Femur (tissue), 1 donor: ENCODE measurements around the gene SF3B1.
A peak's percentile ranks its signal among the peaks of the same experiment; 100 is the strongest.
"Not testable (repeated sequence)": the region's sequence is repeated elsewhere in the genome, so short reads cannot be mapped to it uniquely, and the experiment has no call there.

Experiments
- DNase-seq: peaks from one replicate; pipeline ENCODE4 v3.0.0-alpha.2; 2017

The SF3B1 gene

GRCh38 chr2:197379308-197379917 is 55.4 kb downstream of the SF3B1 start:
- DNase-seq = not testable (repeated sequence)

- peak; percentile 47 for DNase-seq
These were observed 56.1 kb downstream of the SF3B1 start for GRCh38 chr2:197378494-197379307.

DNA sequence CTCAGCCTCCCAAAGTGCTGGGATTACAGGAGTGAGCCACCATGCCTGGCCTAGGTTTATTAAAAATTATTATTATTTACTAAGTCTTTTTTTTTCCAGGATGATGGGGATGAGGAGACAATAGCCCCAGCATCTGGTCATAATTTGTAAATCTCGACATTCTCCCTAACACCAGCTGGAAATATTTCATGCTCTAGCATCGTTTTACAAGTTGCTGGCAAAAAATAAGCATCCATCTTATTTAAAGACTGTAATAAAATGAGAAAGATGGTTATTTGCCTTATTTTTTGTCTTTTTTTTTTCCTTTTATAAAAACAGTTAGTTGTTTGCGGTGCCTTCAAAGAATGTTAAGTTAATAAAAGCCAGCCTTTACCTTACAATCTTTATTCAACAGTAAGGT is 56.7 kb downstream of the SF3B1 start:
- DNase-seq = no peak

DNA sequence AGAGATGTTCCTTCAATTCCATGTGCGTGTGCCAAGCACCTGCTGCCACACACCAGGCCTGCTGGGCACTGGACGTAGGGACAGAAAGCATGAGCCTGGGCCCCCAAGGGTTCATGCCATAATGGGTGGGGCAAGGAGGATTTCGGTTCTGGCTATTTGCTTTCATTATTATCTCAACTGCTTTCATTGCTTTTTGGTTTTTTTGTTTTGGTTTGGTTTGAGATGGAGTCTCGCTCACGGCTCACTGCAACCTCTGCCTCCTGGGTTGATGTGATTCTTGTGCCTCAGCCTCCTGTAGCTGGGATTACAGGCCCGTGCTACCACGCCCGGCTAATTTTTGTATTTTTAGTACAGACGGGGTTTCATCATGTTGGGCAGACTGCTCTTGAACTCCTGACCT is 57.2 kb downstream of the SF3B1 start:
- DNase-seq = no peak

DNA sequence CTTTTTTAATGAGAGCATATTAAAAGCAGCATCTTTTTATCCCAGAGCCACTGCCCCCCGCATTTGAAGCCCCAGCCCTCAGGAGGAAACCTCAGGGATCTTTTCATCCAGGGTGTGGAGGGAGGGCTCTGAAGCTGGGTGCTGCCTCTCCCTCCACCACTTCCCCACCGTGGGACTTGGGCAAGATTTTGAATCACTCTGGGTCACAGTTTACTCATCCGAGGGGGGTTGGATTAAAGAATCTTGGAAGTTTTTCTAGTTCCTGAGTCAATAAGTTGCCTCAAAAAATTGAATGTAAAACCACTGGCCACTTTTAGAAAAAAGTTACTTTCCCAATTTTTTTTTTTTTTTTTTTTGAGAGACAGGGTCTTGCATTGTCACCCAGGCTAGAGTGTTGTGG is 62.2 kb downstream of the SF3B1 start:
- no peak for DNase-seq

DNA sequence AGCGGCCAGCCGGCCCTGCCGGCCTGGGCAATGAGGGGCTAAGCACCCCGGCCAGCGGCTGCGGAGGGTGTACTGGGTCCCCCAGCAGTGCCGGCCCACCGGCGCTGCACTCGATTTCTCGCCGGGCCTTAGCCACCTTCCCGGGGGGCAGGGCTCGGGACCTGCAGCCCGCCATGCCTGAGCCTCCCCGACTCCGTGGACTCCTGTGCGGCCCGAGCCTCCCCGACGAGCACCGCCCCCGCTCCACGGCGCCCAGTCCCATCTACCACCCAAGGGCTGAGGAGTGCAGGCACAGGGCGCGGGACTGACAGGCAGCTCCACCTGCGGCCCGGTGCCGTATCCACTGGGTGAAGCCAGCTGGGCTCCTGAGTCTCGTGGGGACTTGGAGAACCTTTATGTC is 64.2 kb downstream of the SF3B1 start:
- DNase-seq = not testable (repeated sequence)

- DNase-seq = no peak
These were observed 64.9 kb downstream of the SF3B1 start for GRCh38 chr2:197369933-197370320.

GRCh38 chr2:197369228-197369932 is 65.4 kb downstream of the SF3B1 start:
- no peak for DNase-seq

DNA sequence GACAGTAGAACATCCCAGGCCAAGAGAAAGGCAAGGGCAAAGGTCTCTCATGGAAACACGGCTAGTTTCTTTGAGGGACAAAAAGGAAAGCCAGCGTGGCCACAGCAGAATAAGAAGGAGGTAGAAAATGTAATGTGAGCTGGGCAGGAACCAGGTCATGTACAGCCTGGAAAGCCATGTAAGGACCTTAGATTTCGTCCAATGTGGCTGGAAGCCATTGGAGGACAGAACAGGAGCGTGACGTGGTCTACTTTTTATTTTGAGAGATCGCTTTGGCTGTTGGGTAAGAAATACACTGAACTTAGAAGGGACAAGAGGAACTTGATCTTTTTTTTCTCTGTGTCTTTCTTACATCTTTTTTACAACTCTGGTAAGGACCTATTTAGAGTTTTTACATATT is 66.4 kb downstream of the SF3B1 start:
- no peak for DNase-seq

- DNase-seq = no peak
These were observed 70.8 kb downstream of the SF3B1 start for GRCh38 chr2:197363998-197364397.

DNA sequence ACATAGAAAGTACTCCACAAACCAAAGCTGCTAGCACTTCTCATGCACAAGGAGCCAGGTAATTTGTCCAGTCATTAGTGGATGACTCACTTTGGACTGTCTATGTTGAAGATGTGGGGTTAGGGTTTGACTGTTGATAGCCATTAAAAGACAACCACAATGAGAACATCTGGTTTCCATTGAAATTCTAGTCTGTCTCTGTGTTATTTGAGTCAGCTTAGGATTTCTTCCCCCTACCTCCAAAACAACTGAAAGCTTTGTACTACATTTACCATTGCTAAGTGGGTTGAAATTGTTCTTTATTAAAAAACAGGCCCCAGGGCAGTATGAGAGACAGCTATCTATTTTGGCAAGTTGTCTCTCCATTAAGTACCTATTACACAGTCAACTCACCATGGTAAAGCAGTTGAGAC is 74.1 kb downstream of the SF3B1 start:
- DNase-seq = no peak

GRCh38 chr2:197359859-197360258 is 75.0 kb downstream of the SF3B1 start:
- DNase-seq = no peak

GRCh38 chr2:197358931-197359330 is 75.9 kb downstream of the SF3B1 start:
- DNase-seq = no peak

- no peak for DNase-seq
These were observed 76.8 kb downstream of the SF3B1 start for GRCh38 chr2:197357986-197358385.

DNA sequence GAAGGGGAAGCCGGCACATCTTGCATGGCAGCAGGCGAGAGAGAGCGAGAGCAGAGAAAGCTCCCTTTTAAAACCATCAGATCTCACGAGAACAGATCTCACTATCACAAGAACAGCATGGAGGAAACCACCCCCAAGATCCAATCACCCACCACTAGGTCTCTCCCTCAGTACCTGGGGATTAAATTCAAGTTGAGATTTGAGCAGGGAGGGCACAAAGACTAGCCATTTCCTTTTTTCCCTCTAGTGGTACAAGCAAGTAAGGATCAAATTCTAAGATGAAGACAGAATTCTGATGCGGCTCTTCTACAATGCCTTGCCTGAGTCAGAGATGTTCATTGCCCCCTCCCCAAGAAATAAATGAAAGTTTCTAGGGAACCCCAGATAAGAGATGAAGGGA is 78.7 kb downstream of the SF3B1 start:
- DNase-seq = no peak

GRCh38 chr2:197354169-197354558 is 80.7 kb downstream of the SF3B1 start:
- DNase-seq = no peak

DNA sequence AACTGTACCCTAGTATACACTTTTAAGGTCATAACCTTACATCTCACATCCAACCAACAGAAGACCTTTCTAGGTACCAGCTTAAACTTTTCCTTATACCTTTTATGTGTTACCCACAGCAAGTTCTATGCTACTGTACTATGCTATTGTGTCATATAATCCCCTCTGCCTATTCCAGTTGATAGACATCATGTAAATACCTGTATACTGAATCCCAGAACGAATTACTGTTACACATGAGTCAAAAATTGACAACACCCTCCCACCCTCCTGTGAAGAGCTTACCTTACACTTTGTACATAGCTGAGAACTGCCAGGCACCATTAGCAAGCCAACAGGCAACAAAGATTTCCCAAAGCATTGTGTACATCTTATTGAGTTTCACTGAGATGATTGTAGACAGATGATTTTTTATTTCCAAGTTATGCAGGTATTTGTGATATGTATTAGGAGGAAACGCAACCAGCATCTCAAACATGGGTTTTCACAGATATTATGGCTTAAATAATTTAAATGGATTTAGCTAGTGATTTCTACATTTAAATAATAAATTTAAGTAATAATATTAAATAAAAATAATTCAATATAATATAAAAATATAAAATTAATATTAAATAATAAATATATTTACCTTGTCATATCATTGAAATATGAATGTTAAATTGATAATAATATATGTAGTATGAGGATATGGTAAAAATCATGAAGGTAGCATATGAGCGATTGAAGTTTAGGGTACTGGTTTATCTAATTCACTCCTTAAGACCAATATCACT is 81.2 kb downstream of the SF3B1 start:
- DNase-seq = no peak

GRCh38 chr2:197349699-197350098 is 85.1 kb downstream of the SF3B1 start:
- no peak for DNase-seq

DNA sequence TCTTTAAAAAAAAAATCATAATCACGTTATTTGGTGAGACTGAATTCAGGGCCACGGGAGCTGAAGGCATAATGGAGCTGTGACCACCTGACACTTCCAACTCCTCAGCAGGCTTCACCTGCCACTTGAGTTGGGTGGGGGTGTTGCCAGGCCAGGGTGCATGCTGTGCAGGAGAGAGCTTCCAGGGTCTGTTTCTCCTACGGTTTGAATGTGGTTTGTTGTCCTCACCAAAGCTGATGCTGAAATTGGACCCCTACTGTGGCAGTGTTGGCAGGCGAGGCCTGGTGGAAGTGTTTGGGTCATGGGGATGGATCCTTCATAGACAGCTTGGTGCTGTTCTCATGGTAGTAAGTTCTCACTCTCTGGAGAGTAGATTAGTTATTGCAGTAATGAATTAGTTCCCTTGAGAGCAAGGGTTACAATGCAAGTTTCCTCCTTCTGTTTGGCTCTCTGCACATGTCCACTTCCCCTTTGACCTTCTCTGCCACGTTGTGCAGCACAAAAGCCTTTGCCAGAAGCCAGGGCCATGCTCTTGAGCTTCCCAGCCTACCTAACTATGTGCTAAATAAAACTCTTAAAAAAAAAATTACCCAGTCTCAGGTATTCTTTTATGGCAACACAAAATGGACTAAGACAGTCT is 86.0 kb downstream of the SF3B1 start:
- no peak for DNase-seq

DNA sequence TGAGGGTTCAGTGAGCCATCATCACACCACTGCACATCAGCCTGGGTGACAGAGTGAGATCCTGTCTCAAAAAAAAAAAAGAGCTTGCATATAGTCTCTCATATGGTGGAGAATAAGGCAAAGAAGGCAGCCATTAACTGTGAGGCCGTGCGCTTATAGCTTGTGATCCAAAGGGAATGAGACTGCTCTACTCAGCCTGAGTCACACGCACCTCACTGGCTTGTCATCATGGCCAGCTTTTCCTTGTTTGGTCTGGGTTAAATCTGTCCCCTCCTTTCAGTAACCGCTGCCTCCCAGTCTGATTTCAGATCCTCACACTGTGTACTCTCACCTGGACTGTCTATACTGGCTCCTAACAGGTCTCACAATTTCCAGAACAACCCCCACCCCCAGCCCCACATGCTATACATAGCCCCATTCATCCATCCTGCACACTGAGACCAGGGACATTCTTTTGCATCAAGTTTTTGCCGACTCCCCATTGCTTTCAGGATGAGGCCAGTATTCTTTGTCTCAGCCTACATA is 88.9 kb downstream of the SF3B1 start:
- no peak for DNase-seq

GRCh38 chr2:197343968-197344367 is 90.9 kb downstream of the SF3B1 start:
- DNase-seq = not testable (repeated sequence)

DNA sequence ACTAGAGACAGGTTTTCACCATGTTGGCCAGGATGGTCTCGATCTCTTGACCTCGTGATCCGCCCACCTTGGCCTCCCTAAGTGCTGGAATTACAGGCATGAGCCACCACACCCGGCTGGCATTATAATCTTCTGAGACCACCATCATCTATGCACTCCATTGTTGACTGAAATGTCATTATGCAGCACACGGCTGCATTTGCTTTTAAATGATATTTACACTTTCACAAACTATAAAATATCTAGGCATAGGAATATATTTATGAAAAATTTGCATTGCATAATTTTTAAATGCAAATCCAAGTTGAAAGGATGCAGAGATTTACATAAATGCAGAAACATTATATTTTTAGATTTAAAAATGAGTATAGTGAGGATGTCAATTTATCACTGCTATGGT is 94.2 kb downstream of the SF3B1 start:
- DNase-seq = no peak
